B cell (primary cell): ENCODE measurements around the gene AK8.

Experiments used
- EZH2 ChIP-seq: IDR thresholded peaks from 2 replicates; pipeline ENCODE4 v1.6.1; 2012; ENCODE audit warnings: borderline replicate concordance, low read depth, mild to moderate bottlenecking, moderate library complexity, low read length; ENCODE audit not compliant: insufficient read depth, poor library complexity, severe bottlenecking
- TF ChIP-seq, protein P1 (sequence below): fragments of 200-600 bp; IDR thresholded peaks from one replicate; pipeline ENCODE4 v1.8.0; 2022; ENCODE audit warnings: antibody characterized with exemption, mild to moderate bottlenecking

DNA sequence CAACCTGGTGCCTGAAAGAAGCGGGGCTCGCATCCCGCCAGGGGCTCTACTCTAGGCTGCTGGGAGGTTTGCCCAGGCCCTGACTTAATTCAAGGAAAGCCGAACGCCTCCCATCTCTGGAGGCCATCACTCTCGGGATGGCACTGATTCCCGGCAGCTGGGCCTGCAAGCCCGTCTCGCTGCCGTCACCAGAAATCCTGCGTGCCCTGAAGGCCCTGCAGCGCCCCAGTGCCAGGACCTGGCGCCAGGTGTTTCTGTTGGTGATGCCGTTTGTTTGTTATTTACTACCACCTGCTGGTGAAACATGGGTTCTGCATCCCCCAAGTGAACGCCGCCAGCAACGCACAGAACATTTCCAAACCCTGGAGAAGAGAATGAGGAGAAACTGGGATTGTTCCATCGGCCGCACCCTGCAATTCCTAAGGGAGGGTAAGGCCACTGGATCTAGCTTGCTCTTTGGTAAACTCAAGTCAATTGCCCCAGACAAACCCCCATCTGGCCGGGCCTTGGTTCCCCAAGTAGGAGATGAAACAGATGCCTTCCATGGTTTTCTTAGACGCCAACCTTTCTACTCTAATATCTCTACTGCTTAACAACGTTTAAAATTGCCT, 77.9 kb downstream of the AK8 start:
- TF ChIP-seq, protein P1, sequence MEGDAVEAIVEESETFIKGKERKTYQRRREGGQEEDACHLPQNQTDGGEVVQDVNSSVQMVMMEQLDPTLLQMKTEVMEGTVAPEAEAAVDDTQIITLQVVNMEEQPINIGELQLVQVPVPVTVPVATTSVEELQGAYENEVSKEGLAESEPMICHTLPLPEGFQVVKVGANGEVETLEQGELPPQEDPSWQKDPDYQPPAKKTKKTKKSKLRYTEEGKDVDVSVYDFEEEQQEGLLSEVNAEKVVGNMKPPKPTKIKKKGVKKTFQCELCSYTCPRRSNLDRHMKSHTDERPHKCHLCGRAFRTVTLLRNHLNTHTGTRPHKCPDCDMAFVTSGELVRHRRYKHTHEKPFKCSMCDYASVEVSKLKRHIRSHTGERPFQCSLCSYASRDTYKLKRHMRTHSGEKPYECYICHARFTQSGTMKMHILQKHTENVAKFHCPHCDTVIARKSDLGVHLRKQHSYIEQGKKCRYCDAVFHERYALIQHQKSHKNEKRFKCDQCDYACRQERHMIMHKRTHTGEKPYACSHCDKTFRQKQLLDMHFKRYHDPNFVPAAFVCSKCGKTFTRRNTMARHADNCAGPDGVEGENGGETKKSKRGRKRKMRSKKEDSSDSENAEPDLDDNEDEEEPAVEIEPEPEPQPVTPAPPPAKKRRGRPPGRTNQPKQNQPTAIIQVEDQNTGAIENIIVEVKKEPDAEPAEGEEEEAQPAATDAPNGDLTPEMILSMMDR: peak; percentile 88
- TF ChIP-seq EZH2: no peak
